Retina (tissue), 1 donor: Measurements from ENCODE around the gene HSD17B10.
"Not testable (repeated sequence)": the region's sequence is repeated elsewhere in the genome, so short reads cannot be mapped to it uniquely, and the experiment has no call there.

Source experiments
- DNase-seq: peaks from one replicate; pipeline ENCODE4 v3.0.0-alpha.2; 2016

Gene HSD17B10

GRCh38 chrX:53435997-53436396 lies 1.8 kb upstream of the HSD17B10 start:
- DNase-seq, result peak; percentile 61

- no peak for DNase-seq
These were observed 3.9 kb downstream of the HSD17B10 start for GRCh38 chrX:53430231-53430630.

GRCh38 chrX:53429755-53430154 lies 4.4 kb downstream of the HSD17B10 start:
- DNase-seq, result no peak

- DNase-seq, result no peak
These were observed 11.3 kb downstream of the HSD17B10 start, which contains the start of gene RIBC1 for GRCh38 chrX:53422861-53423306. RIBC1 (plus strand) TSS chrX:53422873; CDS start chrX:53426277, 3,404 bp downstream.

GRCh38 chrX:53422086-53422860 lies 11.9 kb downstream of the HSD17B10 start, which contains the start of gene SMC1A:
SMC1A (minus strand) TSS chrX:53422654; CDS start chrX:53422600, 54 bp downstream.
- DNase-seq, result peak; percentile 97

GRCh38 chrX:53421772-53422085 lies 12.4 kb downstream of the HSD17B10 start:
- DNase-seq, result no peak

GRCh38 chrX:53421125-53421524 lies 13.0 kb downstream of the HSD17B10 start:
- no peak for DNase-seq

- not testable (repeated sequence) for DNase-seq
These were observed 13.8 kb downstream of the HSD17B10 start for GRCh38 chrX:53420351-53420750.

- DNase-seq, result no peak
These were observed 21.7 kb downstream of the HSD17B10 start for GRCh38 chrX:53412446-53412845.

GRCh38 chrX:53403535-53403934 lies 30.6 kb downstream of the HSD17B10 start:
- no peak for DNase-seq

GRCh38 chrX:53398216-53398615 lies 36.0 kb downstream of the HSD17B10 start:
- no peak for DNase-seq

GRCh38 chrX:53395605-53396298 lies 38.4 kb downstream of the HSD17B10 start:
- DNase-seq, result no peak

- no peak for DNase-seq
These were observed 50.6 kb downstream of the HSD17B10 start for GRCh38 chrX:53383376-53384076.
